Rectal smooth muscle tissue (tissue), 1 donor: ENCODE measurements around the gene ACADM.
"Not testable (repeated sequence)": the region's sequence is repeated elsewhere in the genome, so short reads cannot be mapped to it uniquely, and the experiment has no call there.

Experiments
- H3K27ac ChIP-seq: one replicate; pipeline ENCODE4 v1.7.0; 2013; ENCODE audit warnings: low read depth, low read length, inconsistent platforms
- H3K27me3 ChIP-seq: one replicate; pipeline ENCODE4 v1.7.0; 2013; ENCODE audit warnings: low read length; ENCODE audit not compliant: control insufficient read depth, insufficient read depth
- H3K36me3 ChIP-seq: one replicate; pipeline ENCODE4 v1.7.0; 2013; ENCODE audit warnings: low read length; ENCODE audit not compliant: control insufficient read depth, insufficient read depth
- H3K4me1 ChIP-seq: one replicate; pipeline ENCODE4 v1.7.0; 2013; ENCODE audit warnings: low read length; ENCODE audit not compliant: control insufficient read depth, insufficient read depth
- H3K4me3 ChIP-seq: one replicate; pipeline ENCODE4 v1.7.0; 2013; ENCODE audit warnings: low read length
- H3K9ac ChIP-seq: one replicate; pipeline ENCODE4 v1.7.0; 2013; ENCODE audit warnings: low read length

Gene ACADM

GRCh38 chr1:75808921-75809320 lies 84.4 kb downstream of the ACADM start:
- Histone ChIP-seq H3K27me3 (no peaks in the 10 kb centered on the region), H3K9ac (no peak overlapping the region), H3K27ac (no peak overlapping the region), H3K36me3 (no peaks in the 10 kb centered on the region), H3K4me1 (no peaks in the 10 kb centered on the region), H3K4me3 (no peak overlapping the region)

- not testable (repeated sequence) for H3K9ac ChIP-seq, H3K27ac ChIP-seq, H3K36me3 ChIP-seq, H3K4me1 ChIP-seq, H3K27me3 ChIP-seq, H3K4me3 ChIP-seq
Measured at GRCh38 chr1:75810113-75810512, 85.6 kb downstream of the ACADM start.

GRCh38 chr1:75811211-75811981 lies 86.9 kb downstream of the ACADM start:
- no peak overlapping the region for H3K27ac ChIP-seq
- no peaks in the 10 kb centered on the region for H3K4me1 ChIP-seq
- H3K4me3 ChIP-seq, result no peak overlapping the region
- no peaks in the 10 kb centered on the region for H3K27me3 ChIP-seq
- H3K36me3 ChIP-seq, result no peaks in the 10 kb centered on the region
- no peak overlapping the region for H3K9ac ChIP-seq

GRCh38 chr1:75812065-75812464 lies 87.6 kb downstream of the ACADM start:
- Histone ChIP-seq H3K36me3 (no peaks in the 10 kb centered on the region), H3K4me3 (no peak overlapping the region), H3K9ac (no peak overlapping the region), H3K4me1 (no peaks in the 10 kb centered on the region), H3K27me3 (no peaks in the 10 kb centered on the region), H3K27ac (no peak overlapping the region)
